GM12891 (cell line): ENCODE data around the gene MANEA.

Experiments
- PAX5 ChIP-seq: IDR thresholded peaks from 2 replicates; pipeline ENCODE4 v1.6.1; 2011; ENCODE audit warnings: low read length, moderate library complexity, mild to moderate bottlenecking; ENCODE audit not compliant: insufficient read depth, severe bottlenecking
- POLR2A ChIP-seq: IDR thresholded peaks from 2 replicates; pipeline ENCODE4 v1.6.1; 2011; ENCODE audit warnings: low read depth, low read length, control low read depth
- POLR2AphosphoS5 ChIP-seq: IDR thresholded peaks from 2 replicates; pipeline ENCODE4 v1.6.1; 2011; ENCODE audit warnings: low read depth, low read length, control low read depth
- POU2F2 ChIP-seq: IDR thresholded peaks from 2 replicates; pipeline ENCODE4 v1.6.1; 2011; ENCODE audit warnings: low read depth, mild to moderate bottlenecking, control low read depth, low read length, moderate library complexity
- TAF1 ChIP-seq: IDR thresholded peaks from 2 replicates; pipeline ENCODE4 v1.6.1; 2011; ENCODE audit warnings: low read depth, low read length, control low read depth

- TF ChIP-seq TAF1 (no peak), POLR2A (no peak), POLR2AphosphoS5 (no peak), POU2F2 (no peak), PAX5 (no peak)
These were observed 23.5 kb upstream of the MANEA start for GRCh38 chr6:95553880-95554279.
